K562 (cell line): Measurements from ENCODE around the gene GALT. TPM values are rescaled to one million over a fixed set of nuclear protein-coding genes. Genes with fewer than 3 reads are reported as not detected.

Experiments
- ATAC-seq: fragments of 200-7000 bp; cut with Tn5 transposase; 3 replicates; pipeline ENCODE4 v1.9.1; 2020; ENCODE audit warnings: moderate library complexity
- BruUV-seq: library from RNA; stranded (reverse); fragments of 400-500 nt; replicated peaks from 2 replicates; lab custom pipeline; 2021; lab: Mats Ljungman, UMichigan
- CTCF ChIA-PET: fragments of 300-600 bp; formaldehyde crosslinking; extraction: SDS; loops from one replicate; lab custom pipeline; 2021; ENCODE audit warnings: low intra/inter-chr PET ratio; lab: Yijun Ruan, JAX
- POLR2A ChIA-PET: fragments of 300-600, 350-650 bp; sonication (Branson Sonifier 250); formaldehyde crosslinking; extraction: SDS; loops from one replicate; lab custom pipeline; 2021; ENCODE audit warnings: antibody characterized with exemption, inconsistent platforms; lab: Yijun Ruan, JAX
- DNase-seq, 4 experiments: peaks; one replicate each; pipeline versions ENCODE4 v3.0.0 to v3.0.0-alpha.2; 2011 to 2018; ENCODE audit warnings: low spot score in 3 of 4, mixed read lengths in 3 of 4; ENCODE audit errors: extremely low read depth in 1 of 4
- FAIRE-seq: peaks from 2 replicates; lab custom pipeline; 2011; peaks lifted over from hg19 to GRCh38; lab: Jason Lieb, UNC
- H2AFZ ChIP-seq: 2 replicates; pipeline ENCODE4 v1.6.0; 2011; ENCODE audit warnings: low read depth, low read length, control low read depth, inconsistent platforms
- H3K27ac ChIP-seq: fragments of 200-600 bp; 3 replicates; pipeline ENCODE4 v1.8.0; 2011; ENCODE audit warnings: low read depth, mild to moderate bottlenecking, control low read depth, inconsistent platforms, low read length, moderate library complexity, mixed read lengths; ENCODE audit errors: extremely low read depth
- H3K27me3 ChIP-seq, 2 experiments: fragments of 300-600 bp in 1 of 2; 2 replicates in 1 of 2; 3 replicates in 1 of 2; pipeline versions ENCODE4 v1.6.0 to v1.8.0; 2011; ENCODE audit warnings: inconsistent platforms in 2 of 2, low read length in 2 of 2, mild to moderate bottlenecking in 1 of 2, mixed read lengths in 1 of 2, moderate library complexity in 1 of 2; ENCODE audit not compliant: control insufficient read depth in 2 of 2, insufficient read depth in 2 of 2
- H3K36me3 ChIP-seq: fragments of 300-600 bp; 3 replicates; pipeline ENCODE4 v1.8.0; 2011; ENCODE audit warnings: mild to moderate bottlenecking, low read length, inconsistent platforms; ENCODE audit not compliant: control insufficient read depth, insufficient read depth
- H3K4me1 ChIP-seq, 2 experiments: fragments of 200-600 bp in 1 of 2; replicated peaks in 1 of 2; 2 replicates in 1 of 2; 3 replicates in 1 of 2; pipeline versions ENCODE4 v1.5.1 to v1.8.0; 2011; ENCODE audit warnings: inconsistent platforms in 2 of 2, low read length in 2 of 2, mild to moderate bottlenecking in 1 of 2, mixed read lengths in 1 of 2, moderate library complexity in 1 of 2; ENCODE audit not compliant: control insufficient read depth in 2 of 2, insufficient read depth in 2 of 2
- H3K4me2 ChIP-seq: 2 replicates; pipeline ENCODE4 v1.6.1; 2011; ENCODE audit warnings: low read length, control low read depth, inconsistent platforms, mixed read lengths; ENCODE audit not compliant: insufficient read depth
- H3K4me3 ChIP-seq: fragments of 200-600 bp; sonication (generic), shearing (Covaris generic); 2 replicates; pipeline ENCODE4 v1.5.1; 2016; ENCODE audit warnings: control low read depth, inconsistent platforms
- H3K79me2 ChIP-seq: fragments of 200-600 bp; 3 replicates; pipeline ENCODE4 v1.8.0; 2011; ENCODE audit warnings: low read length, inconsistent platforms; ENCODE audit not compliant: control insufficient read depth, insufficient read depth
- H3K9ac ChIP-seq, 2 experiments: 2 replicates each; pipeline versions ENCODE4 v1.6.0 to v1.6.1; 2011; ENCODE audit warnings: low read depth in 2 of 2, low read length in 2 of 2, control low read depth in 1 of 2, inconsistent platforms in 1 of 2, mild to moderate bottlenecking in 1 of 2, mixed read lengths in 1 of 2; ENCODE audit not compliant: insufficient read depth in 1 of 2
- H3K9me1 ChIP-seq: one replicate; pipeline ENCODE4 v1.6.0; 2011; ENCODE audit warnings: inconsistent platforms, mild to moderate bottlenecking, low read length, moderate library complexity; ENCODE audit not compliant: control insufficient read depth, insufficient read depth
- H3K9me3 ChIP-seq: replicated peaks from 2 replicates; pipeline ENCODE4 v1.5.1; 2011; ENCODE audit warnings: low read depth, low read length, inconsistent platforms; ENCODE audit not compliant: control insufficient read depth, insufficient read depth
- H4K20me1 ChIP-seq: replicated peaks from 2 replicates; pipeline ENCODE4 v1.6.1; 2011; ENCODE audit warnings: low read length, inconsistent platforms, mixed read lengths; ENCODE audit not compliant: control insufficient read depth, insufficient read depth
- CXXC5 ChIP-seq: fragments of 250-450 bp; sonication (Bioruptor Pico); IDR thresholded peaks from 2 replicates; pipeline ENCODE4 v1.8.0; 2022; ENCODE audit warnings: inconsistent platforms, mild to moderate bottlenecking, moderate library complexity
- HNRNPLL ChIP-seq: fragments of 200-400 bp; formaldehyde crosslinking; IDR thresholded peaks from 2 replicates; pipeline ENCODE4 v1.6.1; 2017; ENCODE audit warnings: low read length, low read depth, mild to moderate bottlenecking; ENCODE audit not compliant: poor library complexity, severe bottlenecking
- ILF3 ChIP-seq: fragments of 450-650 bp; IDR thresholded peaks from 2 replicates; pipeline ENCODE4 v1.6.1; 2018; ENCODE audit warnings: antibody characterized with exemption, mild to moderate bottlenecking, moderate library complexity, borderline replicate concordance
- WGBS: fragments of 100-300 bp; shearing (Covaris generic); methylation state at CpG from one replicate; pipeline ENCODE4 v1.1.6; 2016; ENCODE audit warnings: low coverage, mixed read lengths; ENCODE audit not compliant: insufficient coverage; ENCODE audit errors: missing lambda C conversion rate; 5-methylcytosine and 5-hydroxymethylcytosine counted together
- in situ Hi-C: fragments of 300-500 bp; cut with MboI; formaldehyde crosslinking; loops from 4 replicates; pipeline ENCODE4 v1.15.0; 2018; ENCODE audit warnings: inconsistent platforms, mixed read lengths
- intact Hi-C: fragments of 100-400 bp; cut with micrococcal nuclease; formaldehyde crosslinking; loops from 2 replicates; pipeline ENCODE4 v1.14.2; 2022
- polyA plus RNA-seq, 8 experiments: library from polyadenylated mRNA; depleted of rRNA in 4 of 8; stranded (reverse) in 5 of 8; unstranded in 3 of 8; fragments of >200 nt; fragmentation: Nextera tagmentation in 2 of 8; fragmentation: Illumina TruSeq in 1 of 8; extraction: Ambion mirVana in 2 of 8; extraction: Trizol in 1 of 8; gene quantifications; 2 replicates each; pipeline versions ENCODE4 v1.2.1 to v1.2.3, GENCODE V29; 2011 to 2014; ENCODE audit warnings: inconsistent platforms in 1 of 8, missing spikeins in 1 of 8
- total RNA-seq, 7 experiments: library from RNA; depleted of rRNA in 6 of 7; stranded (reverse); fragments of >200 nt in 6 of 7; fragmentation: Illumina TruSeq in 2 of 7; extraction: Trizol in 2 of 7; gene quantifications; 2 replicates each; pipeline versions ENCODE4 v1.2.1 to v1.2.3, GENCODE V29; 2011 to 2021; ENCODE audit warnings: low replicate concordance in 1 of 7
- TF ChIP-seq, protein P1 (sequence below), 2 experiments: IDR thresholded peaks; 2 replicates each; pipeline ENCODE4 v1.6.1; 2011; ENCODE audit warnings: borderline replicate concordance in 1 of 2, control low read depth in 1 of 2, low read depth in 1 of 2, low read length in 1 of 2, mild to moderate bottlenecking in 1 of 2, mixed read lengths in 1 of 2, moderate library complexity in 1 of 2; ENCODE audit not compliant: insufficient read depth in 1 of 2, insufficient read length in 1 of 2, poor library complexity in 1 of 2, severe bottlenecking in 1 of 2; ENCODE audit errors: extremely low read depth in 1 of 2
- TF ChIP-seq, protein P2 (sequence below): fragments of 200-800 bp; sonication (Bioruptor generic); IDR thresholded peaks from 2 replicates; pipeline ENCODE4 v1.6.1; 2017; ENCODE audit warnings: missing genetic modification characterization, missing compliant biosample characterization
- TF ChIP-seq, protein P3 (sequence below), 3 experiments: IDR thresholded peaks in 2 of 3; conservative IDR thresholded peaks in 1 of 3; 2 replicates each; pipeline ENCODE4 v1.5.1; 2011 to 2012; ENCODE audit warnings: low read length in 3 of 3, mild to moderate bottlenecking in 3 of 3, control low read depth in 2 of 3, improper control_type of control experiment in 1 of 3, inconsistent platforms in 1 of 3, low read depth in 1 of 3, mixed read lengths in 1 of 3, moderate library complexity in 1 of 3; ENCODE audit not compliant: insufficient read depth in 2 of 3

Gene GALT
- total and polyA plus RNA-seq, 9 of the 15 experiments (the other 6 are each of a cell fraction or from before 2014, with no cell fraction given) = 7.3 to 29.2 (median 15.6) TPM

DNA sequence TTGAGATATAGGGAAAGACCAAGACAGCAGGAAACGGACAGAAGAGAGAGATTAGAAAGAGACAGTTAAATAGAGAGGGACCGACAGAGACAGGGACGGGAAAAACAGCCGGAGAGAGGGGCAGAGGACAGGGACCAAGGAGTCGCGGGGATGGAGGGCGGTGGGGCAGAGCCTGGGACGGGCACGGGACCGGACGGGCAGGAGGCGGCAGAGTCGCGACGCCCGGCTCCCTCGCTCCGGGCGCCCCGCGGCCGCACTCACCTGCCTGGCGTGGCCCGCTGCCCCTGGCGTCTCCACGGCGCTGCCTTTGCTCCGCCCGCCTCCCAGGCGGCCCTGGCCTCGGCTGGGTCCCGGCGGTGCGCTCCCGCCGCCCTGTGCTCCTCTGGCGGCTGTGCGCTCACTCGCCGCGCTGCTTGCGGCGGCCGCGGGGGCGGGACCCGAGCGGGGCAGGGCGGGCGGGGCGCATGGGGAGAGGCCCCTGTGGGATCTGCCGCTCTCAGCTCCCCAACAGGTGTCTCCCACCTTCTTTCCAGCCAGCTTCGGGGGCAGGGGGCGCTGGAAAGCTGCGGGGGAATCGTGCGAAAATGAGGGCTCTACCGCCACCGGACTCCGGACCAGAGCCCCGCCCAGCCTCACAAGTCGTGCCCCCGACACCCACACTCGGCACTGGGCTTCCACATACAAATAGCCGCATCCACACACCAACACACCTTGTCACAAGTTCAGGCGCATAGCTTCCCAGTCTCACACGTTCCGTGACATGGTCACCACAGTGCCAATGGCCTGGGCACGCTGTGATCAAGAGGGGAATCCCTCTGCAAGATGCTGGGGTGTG lies 17.6 kb upstream of the GALT start, which contains the start of gene ARID3C:
Gene ARID3C, minus strand, starts transcription at position 411 of the 835 bp plus-strand sequence. CDS start 1,052 bp downstream, outside the sequence.
- in situ Hi-C loops = no loop called here
- CTCF ChIA-PET = no interaction called here
- Histone ChIP-seq H3K4me1 (peaks cover 0 to 21% of the 10 kb centered on the region in 2 experiments; a peak in 4 of 5 replicates), H3K36me3 (no peaks in the 10 kb centered on the region), H3K4me3 (peak within 1 kb of the TSS; percentile 18), H3K27ac (no peak within 1 kb of the TSS), H3K9ac (peak within 1 kb of the TSS in 1 of 2 experiments; percentile 78; a peak in 2 of 4 replicates), H3K79me2 (no peaks in the 10 kb centered on the region), H3K4me2 (peak within 1 kb of the TSS; percentile 58), H3K9me3 (no peaks in the 10 kb centered on the region), H3K27me3 (peaks cover 14 to 55% of the 10 kb centered on the region in 2 experiments; a peak in 4 of 5 replicates), H3K9me1 (no peaks in the 10 kb centered on the region), H4K20me1 (0 out of 2 replicates have a peak, but pooled peaks cover under 1% of the 10 kb centered on the region), H2AFZ (peak within 1 kb of the TSS; percentile 32; the same call in 1 of the 2 replicates)
- BruUV-seq = no TSS peak
- TF ChIP-seq CXXC5 (CRISPR knock-in tag) = peak; percentile 38; the same call in 1 of the 2 replicates
- TF ChIP-seq, protein P1, sequence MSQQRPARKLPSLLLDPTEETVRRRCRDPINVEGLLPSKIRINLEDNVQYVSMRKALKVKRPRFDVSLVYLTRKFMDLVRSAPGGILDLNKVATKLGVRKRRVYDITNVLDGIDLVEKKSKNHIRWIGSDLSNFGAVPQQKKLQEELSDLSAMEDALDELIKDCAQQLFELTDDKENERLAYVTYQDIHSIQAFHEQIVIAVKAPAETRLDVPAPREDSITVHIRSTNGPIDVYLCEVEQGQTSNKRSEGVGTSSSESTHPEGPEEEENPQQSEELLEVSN (IDR thresholded peaks at IDR 0.05; ENCODE audit: borderline replicate concordance in 1 of 2, extremely low read depth in 1 of 2, insufficient read depth in 1 of 2, insufficient read length in 1 of 2, low read depth in 1 of 2, low read length in 1 of 2, poor library complexity in 1 of 2, severe bottlenecking in 1 of 2) = peak in 1 of 2 experiments; percentile 77
- TF ChIP-seq, protein P2, sequence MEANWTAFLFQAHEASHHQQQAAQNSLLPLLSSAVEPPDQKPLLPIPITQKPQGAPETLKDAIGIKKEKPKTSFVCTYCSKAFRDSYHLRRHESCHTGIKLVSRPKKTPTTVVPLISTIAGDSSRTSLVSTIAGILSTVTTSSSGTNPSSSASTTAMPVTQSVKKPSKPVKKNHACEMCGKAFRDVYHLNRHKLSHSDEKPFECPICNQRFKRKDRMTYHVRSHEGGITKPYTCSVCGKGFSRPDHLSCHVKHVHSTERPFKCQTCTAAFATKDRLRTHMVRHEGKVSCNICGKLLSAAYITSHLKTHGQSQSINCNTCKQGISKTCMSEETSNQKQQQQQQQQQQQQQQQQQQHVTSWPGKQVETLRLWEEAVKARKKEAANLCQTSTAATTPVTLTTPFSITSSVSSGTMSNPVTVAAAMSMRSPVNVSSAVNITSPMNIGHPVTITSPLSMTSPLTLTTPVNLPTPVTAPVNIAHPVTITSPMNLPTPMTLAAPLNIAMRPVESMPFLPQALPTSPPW = peak; percentile 26; the same call in 1 of the 2 replicates
- no peak for TF ChIP-seq ILF3
- TF ChIP-seq HNRNPLL = peak; percentile 97
- TF ChIP-seq, protein P3, sequence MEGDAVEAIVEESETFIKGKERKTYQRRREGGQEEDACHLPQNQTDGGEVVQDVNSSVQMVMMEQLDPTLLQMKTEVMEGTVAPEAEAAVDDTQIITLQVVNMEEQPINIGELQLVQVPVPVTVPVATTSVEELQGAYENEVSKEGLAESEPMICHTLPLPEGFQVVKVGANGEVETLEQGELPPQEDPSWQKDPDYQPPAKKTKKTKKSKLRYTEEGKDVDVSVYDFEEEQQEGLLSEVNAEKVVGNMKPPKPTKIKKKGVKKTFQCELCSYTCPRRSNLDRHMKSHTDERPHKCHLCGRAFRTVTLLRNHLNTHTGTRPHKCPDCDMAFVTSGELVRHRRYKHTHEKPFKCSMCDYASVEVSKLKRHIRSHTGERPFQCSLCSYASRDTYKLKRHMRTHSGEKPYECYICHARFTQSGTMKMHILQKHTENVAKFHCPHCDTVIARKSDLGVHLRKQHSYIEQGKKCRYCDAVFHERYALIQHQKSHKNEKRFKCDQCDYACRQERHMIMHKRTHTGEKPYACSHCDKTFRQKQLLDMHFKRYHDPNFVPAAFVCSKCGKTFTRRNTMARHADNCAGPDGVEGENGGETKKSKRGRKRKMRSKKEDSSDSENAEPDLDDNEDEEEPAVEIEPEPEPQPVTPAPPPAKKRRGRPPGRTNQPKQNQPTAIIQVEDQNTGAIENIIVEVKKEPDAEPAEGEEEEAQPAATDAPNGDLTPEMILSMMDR (IDR thresholded peaks at IDR 0.05 in 2 of 3, conservative IDR thresholded peaks at IDR 0.05 in 1 of 3; ENCODE audit: insufficient read depth in 2 of 3, low read depth in 1 of 3, low read length in 3 of 3) = peak in 1 of 3 experiments; percentile 24; a peak in 1 of 6 replicates
- WGBS = 6% methylated on average over 20 of the region's 69 CpGs
- POLR2A ChIA-PET = no interaction called here
- FAIRE-seq (no peak), DNase-seq (peak; percentile 53 to 70 (median 62)), ATAC-seq (peak; percentile 97)
- intact Hi-C loops = no loop called here
